K562 (cell line): Measurements from ENCODE around the gene NEURL1. TPM values are rescaled to one million over a fixed set of nuclear protein-coding genes. Genes with fewer than 3 reads are reported as not detected.

Experiments used
- ATF7 ChIP-seq: fragments of 450-650 bp; IDR thresholded peaks from 2 replicates; pipeline ENCODE4 v1.7.1; 2014; ENCODE audit warnings: mild to moderate bottlenecking, moderate library complexity
- CREM ChIP-seq: IDR thresholded peaks from 2 replicates; pipeline ENCODE4 v1.6.1; 2014; ENCODE audit warnings: antibody characterized with exemption, low read depth
- CXXC5 ChIP-seq: fragments of 250-450 bp; sonication (Bioruptor Pico); IDR thresholded peaks from 2 replicates; pipeline ENCODE4 v1.8.0; 2022; ENCODE audit warnings: inconsistent platforms, mild to moderate bottlenecking, moderate library complexity
- ETV5 ChIP-seq: sonication (generic); formaldehyde crosslinking; IDR thresholded peaks from 2 replicates; pipeline ENCODE4 v1.4.0; 2020; ENCODE audit warnings: low read depth, mild to moderate bottlenecking, missing genetic modification reagents
- ID3 ChIP-seq, 2 experiments: fragments of 250-450 bp in 1 of 2; fragments of 450-650 bp in 1 of 2; sonication (Bioruptor Pico) in 1 of 2; IDR thresholded peaks; 2 replicates each; pipeline versions ENCODE4 v1.6.1 to v1.8.0; 2016 to 2021; ENCODE audit warnings: mild to moderate bottlenecking in 2 of 2, moderate library complexity in 2 of 2, missing compliant biosample characterization in 1 of 2, missing genetic modification characterization in 1 of 2
- JUND ChIP-seq, 2 experiments: IDR thresholded peaks; 2 replicates in 1 of 2; 3 replicates in 1 of 2; pipeline ENCODE4 v1.6.1; 2011; ENCODE audit warnings: borderline replicate concordance in 2 of 2, low read depth in 2 of 2, low read length in 2 of 2, improper control_type of control experiment in 1 of 2, missing biosample characterization in 1 of 2, missing genetic modification characterization in 1 of 2, missing genetic modification reagents in 1 of 2
- MAZ ChIP-seq, 2 experiments: fragments of 450-650 bp in 1 of 2; sonication (generic) in 1 of 2; formaldehyde crosslinking; IDR thresholded peaks in 1 of 2; conservative IDR thresholded peaks in 1 of 2; 2 replicates each; pipeline versions ENCODE4 v1.4.0 to v1.5.0; 2020; ENCODE audit warnings: mild to moderate bottlenecking in 1 of 2, missing genetic modification reagents in 1 of 2
- RBFOX2 ChIP-seq: fragments of 200-400 bp; formaldehyde crosslinking; IDR thresholded peaks from 2 replicates; pipeline ENCODE4 v1.6.1; 2017; ENCODE audit warnings: low read depth, mild to moderate bottlenecking, low read length, moderate library complexity
- RERE ChIP-seq: sonication (generic); formaldehyde crosslinking; IDR thresholded peaks from 2 replicates; pipeline ENCODE4 v1.8.0; 2023; ENCODE audit warnings: missing genetic modification reagents, mild to moderate bottlenecking, borderline replicate concordance
- RREB1 ChIP-seq: fragments of 250-450 bp; sonication (Bioruptor Pico); IDR thresholded peaks from 2 replicates; pipeline ENCODE4 v1.4.0; 2020
- SETDB1 ChIP-seq: IDR thresholded peaks from one replicate; pipeline ENCODE4 v1.6.1; 2012; ENCODE audit warnings: low read length, control low read depth, inconsistent platforms
- SMAD4 ChIP-seq: fragments of 250-450 bp; sonication (Bioruptor Pico); conservative IDR thresholded peaks from 2 replicates; pipeline ENCODE4 v1.8.0; 2021; ENCODE audit warnings: inconsistent platforms, mild to moderate bottlenecking, moderate library complexity
- ZEB2 ChIP-seq: fragments of 450-650 bp; IDR thresholded peaks from 2 replicates; pipeline ENCODE4 v1.6.1; 2016
- ZNF324 ChIP-seq: fragments of 250-450 bp; sonication (Bioruptor Pico); IDR thresholded peaks from 2 replicates; pipeline ENCODE4 v1.4.0; 2020; ENCODE audit warnings: mild to moderate bottlenecking
- ZNF830 ChIP-seq: fragments of 250-450 bp; sonication (Bioruptor Pico); IDR thresholded peaks from 2 replicates; pipeline ENCODE4 v1.5.0; 2021; ENCODE audit warnings: mild to moderate bottlenecking
- polyA plus RNA-seq, 8 experiments: library from polyadenylated mRNA; depleted of rRNA in 4 of 8; stranded (reverse) in 5 of 8; unstranded in 3 of 8; fragments of >200 nt; fragmentation: Nextera tagmentation in 2 of 8; fragmentation: Illumina TruSeq in 1 of 8; extraction: Ambion mirVana in 2 of 8; extraction: Trizol in 1 of 8; gene quantifications; 2 replicates each; pipeline versions ENCODE4 v1.2.1 to v1.2.3, GENCODE V29; 2011 to 2014; ENCODE audit warnings: inconsistent platforms in 1 of 8, missing spikeins in 1 of 8
- total RNA-seq, 7 experiments: library from RNA; depleted of rRNA in 6 of 7; stranded (reverse); fragments of >200 nt in 6 of 7; fragmentation: Illumina TruSeq in 2 of 7; extraction: Trizol in 2 of 7; gene quantifications; 2 replicates each; pipeline versions ENCODE4 v1.2.1 to v1.2.3, GENCODE V29; 2011 to 2021; ENCODE audit warnings: low replicate concordance in 1 of 7

Gene NEURL1
- total and polyA plus RNA-seq, 9 of the 15 experiments (the other 6 are each of a cell fraction or from before 2014, with no cell fraction given) = 0.01 to 0.45 (median 0.16) TPM; not detected in 5

- TF ChIP-seq ZNF324 (CRISPR knock-in tag) (no peak), SETDB1 (no peak), ATF7 (0 out of 2 replicates have a peak, but pooled peaks have one; percentile 32), MAZ (CRISPR knock-in tag; conservative IDR thresholded peaks at IDR 0.05 in 1 of 2, IDR thresholded peaks at IDR 0.05 in 1 of 2) (0 out of 4 replicates have a peak, but pooled peaks of 1 of the 2 experiments have one; percentile 13), CXXC5 (CRISPR knock-in tag) (peak; percentile 41), RBFOX2 (0 out of 2 replicates have a peak, but pooled peaks have one; percentile 34), RERE (CRISPR knock-in tag) (no peak), CREM (peak; percentile 47; the same call in 1 of the 2 replicates), ETV5 (peak; percentile 97), RREB1 (CRISPR knock-in tag) (no peak), ID3 (CRISPR knock-in tag; IDR thresholded peaks at IDR 0.05) (no peak), ID3 (tag; IDR thresholded peaks at IDR 0.05) (no peak), SMAD4 (CRISPR knock-in tag) (peak; percentile 77), JUND (IDR thresholded peaks at IDR 0.05; ENCODE audit: borderline replicate concordance, low read depth, low read length) (0 out of 2 replicates have a peak, but pooled peaks have one; percentile 18), JUND (tag; IDR thresholded peaks at IDR 0.05; ENCODE audit: borderline replicate concordance, low read depth, low read length) (peak; percentile 26; the same call in 1 of the 3 replicates), ZNF830 (CRISPR knock-in tag) (no peak), ZEB2 (peak; percentile 40; the same call in 1 of the 2 replicates)
Measured at GRCh38 chr10:103578782-103579382, 85.4 kb downstream of the NEURL1 start (continued).
